ENCODE measurements around the gene OR52I1. TPM values are rescaled to one million over a fixed set of nuclear protein-coding genes. Genes with fewer than 3 reads are reported as not detected.

Gene OR52I1
- total and polyA plus RNA-seq, 3 experiments from 2014 or later: not detected

DNA sequence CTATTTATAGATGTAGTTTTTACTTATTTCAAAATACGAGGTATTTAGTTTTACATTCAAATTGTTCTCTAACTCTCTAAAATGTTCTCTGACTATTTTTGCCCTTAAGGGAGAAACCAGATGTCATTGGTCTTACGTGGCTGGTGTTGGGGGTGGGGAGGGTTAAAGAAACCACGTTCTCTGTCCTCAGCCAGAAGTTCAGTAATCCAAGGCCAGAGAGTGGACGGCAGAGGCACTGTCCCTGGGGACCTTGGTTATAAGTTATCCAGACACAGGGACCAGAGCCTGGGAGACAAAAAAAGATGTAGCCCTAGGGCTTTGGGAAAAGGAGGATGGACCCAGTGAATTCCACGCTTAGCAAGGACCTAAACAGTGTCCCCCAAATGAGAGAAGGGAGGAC, 49.2 kb downstream of the OR52I1 start:
- no peaks in the 10 kb centered on the region for H3K27me3 ChIP-seq (ENCODE audit: insufficient read depth, low read length, poor library complexity, severe bottlenecking)
- no peaks in the 10 kb centered on the region for H3K4me1 ChIP-seq (ENCODE audit: insufficient read depth, low read length)
- ChIA-PET POLR2A (no interaction called here), CTCF (no interaction called here)
- no peaks in the 10 kb centered on the region for H3K9me3 ChIP-seq (ENCODE audit: low read length)
- no peaks in the 10 kb centered on the region for H3K9me3 Mint-ChIP-seq
- H3K4me1 Mint-ChIP-seq: no peaks in the 10 kb centered on the region
- H3K36me3 ChIP-seq (ENCODE audit: insufficient read depth, low read length): no peaks in the 10 kb centered on the region
- peaks cover 9 to 11% of the 10 kb centered on the region in 2 donors for H3K27me3 Mint-ChIP-seq
- no peak overlapping the region for H3K27ac Mint-ChIP-seq
- no peak overlapping the region for H3K27ac ChIP-seq (ENCODE audit: low read depth, low read length)
- no peak overlapping the region for H3K4me3 Mint-ChIP-seq
- no peak overlapping the region for H3K4me3 ChIP-seq (ENCODE audit: low read length)
- DNase-seq: no peak
- no peaks in the 10 kb centered on the region for H3K36me3 Mint-ChIP-seq

DNA sequence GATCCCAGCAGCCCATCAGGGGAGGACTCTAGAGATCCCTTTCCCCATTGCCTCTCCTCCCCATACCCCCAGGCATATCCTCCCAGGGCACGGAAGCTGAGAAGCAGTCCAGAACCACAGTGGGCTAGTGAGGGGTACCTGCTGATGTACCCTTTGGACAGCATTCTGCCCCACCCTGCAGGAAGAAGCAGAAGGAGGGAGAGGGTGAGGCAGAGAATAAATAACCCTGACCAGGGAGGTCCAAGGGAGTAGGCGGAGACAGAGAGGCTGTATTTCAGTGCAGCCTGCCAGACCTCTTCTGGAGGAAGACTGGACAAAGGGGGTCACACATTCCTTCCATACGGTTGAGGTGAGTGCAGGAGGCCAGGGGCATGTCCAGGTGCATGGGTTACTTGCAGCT, 49.8 kb downstream of the OR52I1 start, which contains the start of gene OR51E1:
OR51E1 (plus strand) TSS at position 301 of the 400 bp plus-strand sequence. CDS start 8,545 bp downstream, outside the sequence.
- H3K27ac Mint-ChIP-seq: no peak within 1 kb of the TSS
- H3K27me3 ChIP-seq (ENCODE audit: insufficient read depth, low read length, poor library complexity, severe bottlenecking): no peaks in the 10 kb centered on the region
- H3K9me3 ChIP-seq (ENCODE audit: low read length): no peaks in the 10 kb centered on the region
- no peak within 1 kb of the TSS for H3K4me3 ChIP-seq (ENCODE audit: low read length)
- no peaks in the 10 kb centered on the region for H3K36me3 ChIP-seq (ENCODE audit: insufficient read depth, low read length)
- H3K36me3 Mint-ChIP-seq: no peaks in the 10 kb centered on the region
- ChIA-PET CTCF (no interaction called here), POLR2A (no interaction called here)
- no peak within 1 kb of the TSS for H3K27ac ChIP-seq (ENCODE audit: low read depth, low read length)
- H3K27me3 Mint-ChIP-seq: peaks cover 11% of the 10 kb centered on the region in 2 donors
- H3K9me3 Mint-ChIP-seq: no peaks in the 10 kb centered on the region
- no peaks in the 10 kb centered on the region for H3K4me1 ChIP-seq (ENCODE audit: insufficient read depth, low read length)
- H3K4me1 Mint-ChIP-seq: no peaks in the 10 kb centered on the region
- no peak within 1 kb of the TSS for H3K4me3 Mint-ChIP-seq
- DNase-seq: no peak

DNA sequence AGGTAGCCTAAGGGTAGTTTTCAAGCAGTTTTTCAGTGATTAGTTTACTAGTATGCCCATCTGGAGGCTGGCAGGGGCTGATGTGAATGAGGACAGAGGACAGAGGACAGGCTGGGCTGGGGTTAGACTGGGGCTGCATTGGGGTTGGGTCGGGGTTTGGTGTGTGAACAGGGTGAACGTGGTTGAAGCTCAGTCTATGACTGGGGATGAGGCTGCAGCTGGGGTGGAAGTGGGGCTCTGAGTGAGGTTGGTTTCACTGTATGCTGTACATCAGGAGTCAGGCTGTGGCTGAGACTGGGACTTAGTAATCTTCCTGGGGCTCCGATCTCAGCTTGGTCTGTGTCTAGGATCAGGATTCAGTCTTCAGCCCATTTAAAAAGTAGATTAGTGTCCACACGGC, 50.4 kb downstream of the OR52I1 start:
- CTCF ChIA-PET: interaction anchor here (4.2 kb wide), 1 partner anchor 7 kb away, joined by 23 read pairs; the partner anchor contains the start of gene OR51D1
- peaks cover 11% of the 10 kb centered on the region in 2 donors for H3K27me3 Mint-ChIP-seq

More for the DNA sequence above, 50.4 kb downstream of the OR52I1 start:
- Mint-ChIP-seq H3K4me3 (no peak overlapping the region), H3K27ac (no peak overlapping the region), H3K4me1 (no peaks in the 10 kb centered on the region), H3K36me3 (no peaks in the 10 kb centered on the region), H3K9me3 (no peaks in the 10 kb centered on the region)
- Histone ChIP-seq H3K27me3 (ENCODE audit: insufficient read depth, low read length, poor library complexity, severe bottlenecking) (no peaks in the 10 kb centered on the region), H3K36me3 (ENCODE audit: insufficient read depth, low read length) (no peaks in the 10 kb centered on the region), H3K4me3 (ENCODE audit: low read length) (no peak overlapping the region), H3K9me3 (ENCODE audit: low read length) (no peaks in the 10 kb centered on the region), H3K27ac (ENCODE audit: low read depth, low read length) (no peak overlapping the region), H3K4me1 (ENCODE audit: insufficient read depth, low read length) (no peaks in the 10 kb centered on the region)
- no peak for DNase-seq
- POLR2A ChIA-PET: no interaction called here

Other genes starting within 250 kb of the OR52I1 start
- not detected for gene OR52B4, start 225.7 kb upstream of the OR52I1 start, total RNA-seq
- gene OR52B4, start 225.7 kb upstream of the OR52I1 start, polyA plus RNA-seq: not detected
- 10 to 100 TPM; 22.8 to 23.9 TPM for gene TRIM21, start 200.3 kb upstream of the OR52I1 start, total RNA-seq
- 56.5 TPM for gene TRIM21, start 200.3 kb upstream of the OR52I1 start, polyA plus RNA-seq
- not detected for gene OR52K2, start 144.7 kb upstream of the OR52I1 start, total RNA-seq
- gene OR52K2, start 144.7 kb upstream of the OR52I1 start, polyA plus RNA-seq: not detected
- not detected for gene OR52K1, start 111.4 kb upstream of the OR52I1 start, total RNA-seq
- gene OR52K1, start 111.4 kb upstream of the OR52I1 start, polyA plus RNA-seq: not detected
- not detected for gene OR52M1, start 48.8 kb upstream of the OR52I1 start, total RNA-seq
- not detected for gene OR52M1, start 48.8 kb upstream of the OR52I1 start, polyA plus RNA-seq
- gene OR52I2, start 12.3 kb upstream of the OR52I1 start, total RNA-seq: not detected
- gene OR52I2, start 12.3 kb upstream of the OR52I1 start, polyA plus RNA-seq: not detected
- gene TRIM68, start 14.2 kb downstream of the OR52I1 start, total RNA-seq: 10 to 100 TPM; 11.8 to 12.2 TPM
- 14.9 TPM for gene TRIM68, start 14.2 kb downstream of the OR52I1 start, polyA plus RNA-seq
- gene OR51D1, start 43.4 kb downstream of the OR52I1 start, total RNA-seq: not detected
- gene OR51D1, start 43.4 kb downstream of the OR52I1 start, polyA plus RNA-seq: not detected
- gene OR51E1, start 49.9 kb downstream of the OR52I1 start, total RNA-seq: not detected
- gene OR51E1, start 49.9 kb downstream of the OR52I1 start, polyA plus RNA-seq: not detected
- gene OR51E2, start 103.8 kb downstream of the OR52I1 start, total RNA-seq: not detected
- gene OR51E2, start 103.8 kb downstream of the OR52I1 start, polyA plus RNA-seq: not detected
- not detected for gene MMP26, start 110.7 kb downstream of the OR52I1 start, total RNA-seq
- gene MMP26, start 110.7 kb downstream of the OR52I1 start, polyA plus RNA-seq: not detected
- not detected for gene OR51F1, start 175.9 kb downstream of the OR52I1 start, total RNA-seq
- gene OR51F1, start 175.9 kb downstream of the OR52I1 start, polyA plus RNA-seq: not detected
- gene OR52R1, start 210.3 kb downstream of the OR52I1 start, total RNA-seq: not detected
- gene OR52R1, start 210.3 kb downstream of the OR52I1 start, polyA plus RNA-seq: not detected
- gene OR51F2, start 227.3 kb downstream of the OR52I1 start, total RNA-seq: not detected
- not detected for gene OR51F2, start 227.3 kb downstream of the OR52I1 start, polyA plus RNA-seq

Measured in CD8-positive, alpha-beta memory T cell (primary cell).